NCI-H510A (cell line): ENCODE measurements around the gene LRRTM3.

ENCODE experiments used
- DNase-seq: peaks from one replicate; lab custom pipeline; 2025; lab: John Stamatoyannopoulos, UW

LRRTM3 gene

GRCh38 chr10:66934711-66935110, 8.9 kb downstream of the LRRTM3 start:
- no peak for DNase-seq

DNA sequence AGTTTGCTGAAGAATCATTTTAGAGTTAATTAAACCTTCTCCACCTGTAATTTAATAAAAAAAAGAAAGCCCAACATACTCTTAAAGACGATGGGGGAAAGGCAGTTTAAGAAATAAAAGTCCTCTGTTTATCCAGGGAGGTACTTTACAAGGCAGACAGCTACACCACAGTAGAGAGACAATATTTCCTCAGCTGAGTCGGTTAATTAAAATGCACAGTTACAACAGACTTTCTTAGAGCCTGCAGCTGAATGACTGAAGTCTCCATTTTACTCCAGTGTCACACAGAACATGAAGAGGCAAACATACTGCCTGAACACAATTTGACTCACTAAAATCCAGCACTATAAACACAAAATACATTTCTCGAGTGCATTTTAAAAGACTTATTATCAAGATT, 15.1 kb downstream of the LRRTM3 start:
- DNase-seq, result no peak

DNA sequence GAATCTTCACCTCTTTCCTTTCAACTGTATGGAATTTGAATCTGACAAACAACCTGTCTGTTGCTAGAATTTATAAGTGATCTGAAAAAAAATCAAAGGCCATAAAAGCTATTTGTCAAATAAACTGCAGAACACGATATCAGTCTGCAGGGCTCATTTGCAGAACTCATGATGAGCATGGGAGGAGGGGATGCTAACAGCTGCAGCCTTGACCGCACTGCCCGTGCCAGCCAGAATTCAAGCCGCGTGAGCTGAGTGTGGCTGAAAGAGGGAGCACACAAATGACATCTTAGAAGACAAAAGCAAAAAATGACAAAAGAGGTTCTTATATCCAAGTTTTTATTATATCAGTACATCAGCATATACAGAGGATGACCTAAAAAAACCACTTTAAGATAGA, 15.7 kb downstream of the LRRTM3 start:
- DNase-seq, result no peak

GRCh38 chr10:66942407-66942806, 16.6 kb downstream of the LRRTM3 start:
- DNase-seq, result no peak

GRCh38 chr10:66943590-66943989, 17.8 kb downstream of the LRRTM3 start:
- no peak for DNase-seq

- no peak for DNase-seq
Observed at GRCh38 chr10:66951896-66952295, 26.1 kb downstream of the LRRTM3 start.

DNA sequence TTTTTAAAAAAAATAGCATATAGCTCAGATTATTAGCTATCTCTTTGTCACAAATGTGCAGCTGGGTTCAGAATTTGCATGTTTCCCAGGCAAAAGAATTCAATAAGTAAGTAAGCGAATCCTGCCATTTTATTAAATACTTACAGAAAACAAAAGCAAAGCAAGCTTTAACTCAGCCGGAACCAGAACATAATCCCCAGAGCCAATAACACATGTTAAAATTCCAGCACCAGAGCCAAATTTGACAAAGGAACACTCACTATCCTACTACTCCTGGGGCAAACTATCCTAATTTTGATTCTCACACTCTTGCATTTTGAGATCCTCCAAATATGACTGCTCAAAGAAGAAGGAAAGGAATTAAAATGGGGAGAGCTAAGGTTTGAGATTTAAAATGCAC, 32.6 kb downstream of the LRRTM3 start:
- no peak for DNase-seq

DNA sequence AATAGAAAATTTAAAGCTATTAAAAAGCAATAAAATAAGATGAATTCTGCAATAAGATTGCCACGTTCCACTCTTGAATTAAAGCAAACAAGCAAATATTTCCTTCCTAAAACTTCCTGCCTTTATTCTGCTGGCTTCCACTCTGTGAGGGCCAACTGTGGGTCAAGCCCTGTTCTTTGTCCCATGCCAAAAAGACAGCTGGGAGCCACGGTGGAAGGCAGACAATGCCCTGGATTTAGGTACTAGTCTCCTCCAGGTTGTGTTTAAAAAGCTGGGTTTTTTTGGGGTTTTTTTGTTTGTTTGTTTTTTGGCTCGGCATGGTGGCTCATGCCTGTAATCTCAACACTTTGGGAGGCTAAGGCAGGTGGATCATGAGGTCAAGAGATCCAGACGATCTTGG, 39.1 kb downstream of the LRRTM3 start:
- no peak for DNase-seq

DNA sequence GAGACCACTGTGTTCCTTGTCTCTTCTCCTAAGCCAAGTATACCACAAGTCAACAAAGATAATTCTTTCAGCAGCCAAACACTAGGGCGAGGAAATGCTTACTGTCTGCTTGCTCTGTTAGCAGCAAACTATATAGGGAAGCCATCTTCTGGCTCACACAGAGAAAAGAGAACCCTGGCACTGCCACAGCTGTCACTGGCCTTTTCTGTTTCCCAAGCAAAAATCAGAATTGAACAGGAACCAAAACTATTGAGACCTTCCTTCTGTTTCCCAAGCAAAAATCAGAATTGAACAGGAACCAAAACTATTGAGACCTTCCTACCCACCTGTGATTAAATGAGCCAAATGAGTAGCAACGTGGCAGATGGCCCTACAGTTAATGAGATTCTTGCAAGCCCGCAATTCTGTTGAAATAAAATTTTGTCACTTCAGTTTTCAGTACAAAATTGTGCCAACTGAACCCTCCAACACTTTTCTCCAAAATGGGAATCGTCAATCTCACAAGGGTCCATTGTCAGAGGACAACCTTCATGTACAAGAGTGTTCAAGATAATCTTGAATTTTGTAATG, 54.5 kb downstream of the LRRTM3 start:
- no peak for DNase-seq

- no peak for DNase-seq
Observed at GRCh38 chr10:66981361-66982052, 55.7 kb downstream of the LRRTM3 start.

- no peak for DNase-seq
Observed at GRCh38 chr10:66982053-66982420, 56.2 kb downstream of the LRRTM3 start.

DNA sequence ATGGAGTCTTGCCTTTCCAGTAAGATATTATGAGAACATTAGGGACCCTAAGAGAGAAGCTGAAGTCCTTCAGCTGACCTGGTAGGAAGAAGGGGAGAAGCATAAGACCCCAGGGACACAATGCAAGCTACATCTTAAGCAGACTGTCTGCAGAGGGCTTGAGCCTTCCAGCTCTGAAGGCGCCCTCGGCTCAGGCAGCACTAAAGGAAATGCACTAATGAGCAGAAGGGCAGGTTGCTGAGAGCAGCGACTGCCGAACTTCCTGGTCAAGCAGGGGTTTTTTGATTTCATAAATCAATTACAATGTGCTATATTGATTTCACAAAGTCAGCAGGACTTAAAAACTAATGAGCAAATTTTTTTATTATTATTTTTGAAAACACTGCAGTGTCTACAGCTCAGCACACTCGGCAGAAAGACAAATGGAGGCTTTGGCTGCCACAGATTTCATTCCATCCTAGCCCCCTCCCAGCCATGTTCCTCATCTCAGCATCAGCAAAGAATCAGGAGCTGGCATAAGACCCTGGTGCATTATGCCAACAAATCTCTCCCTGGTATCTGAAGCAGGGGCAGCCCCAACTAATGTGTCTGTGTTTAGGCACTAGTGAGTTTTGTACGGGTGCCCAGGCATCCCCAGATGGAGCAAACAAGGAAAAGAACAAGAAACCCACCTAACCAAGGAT, 57.1 kb downstream of the LRRTM3 start:
- DNase-seq, result no peak

DNA sequence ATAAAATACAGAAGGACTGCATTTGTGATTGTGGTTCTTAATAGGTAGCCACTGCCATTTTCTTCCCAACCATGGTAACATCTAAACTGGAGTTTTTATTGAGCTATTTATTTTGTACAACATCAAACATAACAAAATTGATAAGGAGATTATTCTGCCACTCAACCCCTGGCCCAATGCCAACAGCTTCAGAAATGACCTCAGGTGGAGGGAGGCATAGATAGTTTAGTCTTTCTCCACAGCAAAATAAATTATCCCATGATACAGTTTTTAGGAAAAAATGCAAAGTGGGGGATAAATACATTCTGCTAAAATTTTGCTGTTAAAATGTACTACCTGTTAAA, 57.6 kb downstream of the LRRTM3 start:
- no peak for DNase-seq

DNA sequence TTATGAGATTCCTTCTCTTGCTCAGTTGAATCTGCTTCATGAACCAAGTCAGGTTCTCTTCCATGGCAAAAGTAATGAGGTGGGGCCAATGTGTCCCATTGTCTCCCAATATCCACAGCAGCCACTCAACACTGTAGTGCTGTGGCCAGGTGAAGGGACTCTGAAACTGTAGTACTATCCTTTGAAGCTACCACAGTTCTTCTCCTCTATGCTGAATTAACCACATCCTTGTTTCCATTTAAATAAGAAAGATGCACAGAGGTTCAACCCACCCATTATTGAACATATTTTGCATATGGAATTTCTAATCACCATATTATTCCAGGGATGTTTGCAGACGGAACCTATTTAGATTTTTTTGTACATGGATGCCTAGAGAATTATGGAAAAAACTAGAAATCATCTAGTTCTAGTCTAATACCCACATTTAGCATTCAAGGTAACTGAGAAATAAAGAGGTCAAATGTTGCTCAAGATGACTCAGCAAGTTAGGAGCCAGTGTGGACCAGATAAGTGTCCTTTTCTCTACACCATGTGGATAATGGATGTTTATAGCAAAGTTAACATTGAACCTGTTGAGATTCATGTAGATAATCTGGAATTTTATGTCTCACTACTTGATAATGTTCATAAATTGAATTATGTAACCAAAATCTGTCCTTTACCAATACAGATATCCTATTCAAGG, 64.5 kb downstream of the LRRTM3 start:
- DNase-seq, result no peak

DNA sequence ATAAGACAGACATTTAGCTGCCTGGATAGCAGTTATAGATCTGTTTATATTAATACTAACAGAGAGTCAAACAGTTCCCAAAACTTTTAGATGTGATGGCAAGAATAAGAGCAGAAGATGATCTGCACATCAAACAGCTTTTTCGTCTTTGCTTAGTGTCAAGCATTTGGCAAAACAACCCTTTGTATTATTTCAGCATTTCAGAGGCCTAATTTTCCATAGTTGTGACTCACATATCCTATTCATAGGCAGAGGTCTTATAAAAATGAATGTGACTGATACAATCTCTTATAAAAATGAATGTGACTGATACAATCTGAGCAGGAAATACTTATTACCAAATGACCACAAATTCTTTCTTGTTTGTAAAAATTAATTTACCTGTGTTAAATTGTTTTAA, 71.2 kb downstream of the LRRTM3 start:
- DNase-seq, result no peak

DNA sequence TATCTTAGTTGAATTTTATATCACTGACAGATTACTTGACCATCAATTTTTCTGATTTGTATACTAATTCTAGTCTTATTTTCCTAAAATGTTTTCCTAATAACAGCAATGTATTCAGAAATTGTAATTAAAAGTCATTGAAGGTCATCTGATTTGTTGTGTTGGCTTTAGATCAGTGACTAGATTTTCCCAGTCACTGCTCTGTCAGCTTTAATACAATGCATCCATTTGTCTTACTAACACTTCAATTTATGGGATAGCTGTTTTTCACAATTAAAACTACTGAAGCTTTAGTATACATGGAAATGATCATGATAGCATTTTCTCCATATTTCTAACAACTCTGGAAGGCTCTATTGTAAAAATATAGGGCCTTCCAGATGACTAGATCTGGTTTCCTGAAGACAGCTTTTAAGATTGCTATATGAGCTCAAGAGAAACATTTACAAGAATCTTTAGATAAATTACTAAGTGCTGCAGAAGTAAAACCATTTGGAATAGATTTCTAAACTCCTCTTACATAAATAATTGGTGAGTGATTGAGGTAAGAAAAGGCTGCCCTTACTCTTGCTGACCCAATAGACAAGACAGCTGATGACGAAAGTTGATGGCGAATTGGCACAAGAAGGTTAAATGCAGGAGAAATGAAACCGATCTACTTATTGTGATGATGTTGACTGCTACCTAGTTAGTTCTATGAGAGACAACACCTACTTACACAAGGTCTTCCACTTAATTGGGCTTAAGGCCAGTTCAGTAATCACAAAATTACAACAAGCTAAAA, 74.1 kb downstream of the LRRTM3 start:
- DNase-seq, result no peak

GRCh38 chr10:67004690-67005089, 78.9 kb downstream of the LRRTM3 start:
- DNase-seq, result no peak

- DNase-seq, result no peak
Observed at GRCh38 chr10:67005981-67006380, 80.1 kb downstream of the LRRTM3 start.

- no peak for DNase-seq
Observed at GRCh38 chr10:67011480-67011879, 85.6 kb downstream of the LRRTM3 start.

DNA sequence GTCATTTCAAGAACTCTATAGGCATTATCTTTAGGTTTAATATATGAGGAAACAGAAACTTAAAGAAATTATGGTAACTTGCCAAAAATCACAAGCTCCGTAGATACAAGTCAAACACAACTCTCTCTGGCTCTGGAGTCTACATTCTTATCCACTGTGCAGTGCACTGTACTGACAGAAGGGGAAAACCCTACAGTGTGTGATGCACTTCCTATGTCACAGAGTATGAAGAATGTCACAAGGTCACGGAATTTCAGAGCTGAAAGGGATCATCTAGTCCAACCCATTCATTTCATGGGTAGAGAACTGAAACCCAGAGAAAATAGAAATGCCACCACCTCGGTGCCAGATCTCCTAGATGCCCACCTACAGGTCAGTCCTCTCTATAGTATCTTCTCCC, 86.1 kb downstream of the LRRTM3 start:
- DNase-seq, result no peak

GRCh38 chr10:67015225-67015624, 89.4 kb downstream of the LRRTM3 start:
- no peak for DNase-seq

DNA sequence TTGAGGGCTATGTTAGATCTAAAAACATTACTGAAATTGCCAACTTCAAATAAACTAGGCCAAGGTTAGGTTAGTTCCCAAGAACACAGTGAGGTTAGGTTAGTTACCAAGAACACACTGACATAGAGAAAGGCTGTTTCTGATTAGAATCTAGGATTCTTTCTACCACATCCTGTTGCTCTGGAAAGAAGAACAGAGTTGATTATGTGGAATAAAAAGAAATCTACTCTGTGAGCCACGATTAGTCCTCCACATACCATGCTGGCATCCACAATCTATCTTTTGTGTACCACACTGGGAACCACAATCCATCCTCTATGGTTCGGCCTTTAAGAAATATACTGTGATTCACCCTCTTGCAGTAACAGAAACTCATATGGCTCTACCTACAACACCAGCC, 91.4 kb downstream of the LRRTM3 start:
- DNase-seq, result no peak
